Measurements from ENCODE around the gene DENND4A.

Gene DENND4A

DNA sequence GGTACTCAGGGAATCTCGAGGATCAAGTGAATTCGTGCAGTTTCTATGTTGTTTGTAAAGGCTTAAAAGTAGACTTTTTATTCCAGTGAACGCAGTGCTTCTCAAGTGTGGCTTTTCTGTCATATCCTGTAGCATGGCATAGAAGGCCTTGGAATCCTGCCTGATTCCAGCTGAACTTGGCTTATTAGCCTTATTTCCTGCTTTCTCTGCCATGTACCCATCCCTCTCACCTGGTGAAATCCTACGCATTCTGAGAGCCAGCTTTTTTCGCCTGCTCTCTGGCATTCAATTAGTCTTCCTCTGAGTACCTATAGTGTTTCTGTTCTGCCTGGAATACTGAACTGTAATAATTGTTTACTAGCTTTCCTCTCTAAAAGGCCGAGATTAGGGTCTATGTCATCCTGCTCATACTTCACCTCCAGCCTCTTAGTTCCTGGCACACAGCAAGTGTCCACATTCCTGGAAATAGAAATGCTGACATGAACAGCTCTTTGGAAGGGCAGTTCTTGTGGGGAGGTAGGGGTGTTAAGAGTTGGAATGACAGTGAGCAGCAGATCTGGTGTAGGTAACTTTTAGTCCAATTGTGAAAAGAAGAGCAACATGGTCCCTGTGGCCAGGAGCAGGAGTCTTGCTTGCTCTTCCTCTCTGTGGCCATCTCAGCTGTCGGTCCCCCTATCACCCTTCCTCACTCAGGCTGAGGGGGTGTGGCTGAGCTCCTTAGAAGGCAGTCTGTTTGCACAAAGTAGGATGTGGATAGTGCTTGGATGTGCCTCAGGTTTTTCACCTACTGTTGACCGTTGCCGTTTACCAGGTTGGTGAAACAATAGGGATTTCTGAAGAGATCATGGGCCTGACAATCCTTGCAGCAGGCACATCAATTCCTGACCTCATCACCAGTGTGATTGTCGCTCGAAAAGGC is 140.0 kb downstream of the DENND4A start:
- DNase-seq (ENCODE audit: low spot score), result no peak
- TF ChIP-seq, protein P1, sequence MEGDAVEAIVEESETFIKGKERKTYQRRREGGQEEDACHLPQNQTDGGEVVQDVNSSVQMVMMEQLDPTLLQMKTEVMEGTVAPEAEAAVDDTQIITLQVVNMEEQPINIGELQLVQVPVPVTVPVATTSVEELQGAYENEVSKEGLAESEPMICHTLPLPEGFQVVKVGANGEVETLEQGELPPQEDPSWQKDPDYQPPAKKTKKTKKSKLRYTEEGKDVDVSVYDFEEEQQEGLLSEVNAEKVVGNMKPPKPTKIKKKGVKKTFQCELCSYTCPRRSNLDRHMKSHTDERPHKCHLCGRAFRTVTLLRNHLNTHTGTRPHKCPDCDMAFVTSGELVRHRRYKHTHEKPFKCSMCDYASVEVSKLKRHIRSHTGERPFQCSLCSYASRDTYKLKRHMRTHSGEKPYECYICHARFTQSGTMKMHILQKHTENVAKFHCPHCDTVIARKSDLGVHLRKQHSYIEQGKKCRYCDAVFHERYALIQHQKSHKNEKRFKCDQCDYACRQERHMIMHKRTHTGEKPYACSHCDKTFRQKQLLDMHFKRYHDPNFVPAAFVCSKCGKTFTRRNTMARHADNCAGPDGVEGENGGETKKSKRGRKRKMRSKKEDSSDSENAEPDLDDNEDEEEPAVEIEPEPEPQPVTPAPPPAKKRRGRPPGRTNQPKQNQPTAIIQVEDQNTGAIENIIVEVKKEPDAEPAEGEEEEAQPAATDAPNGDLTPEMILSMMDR (IDR thresholded peaks at IDR 0.05; ENCODE audit: extremely low read depth, missing control alignments), result no peak

DNA sequence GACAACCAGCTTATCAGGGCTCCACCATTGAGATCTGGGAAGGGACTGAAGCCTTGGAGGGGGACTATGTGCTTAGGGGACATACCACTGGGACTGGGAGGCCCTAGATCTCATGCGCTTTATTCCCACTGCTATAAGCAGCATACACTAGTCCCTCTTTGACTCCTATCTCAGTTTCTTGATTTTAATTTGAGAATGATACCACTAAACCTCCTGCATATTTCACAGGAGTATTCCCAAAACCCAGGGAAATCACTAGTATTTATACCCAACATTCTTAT is 141.1 kb downstream of the DENND4A start:
- DNase-seq (ENCODE audit: low spot score), result no peak
- TF ChIP-seq, protein P1 (IDR thresholded peaks at IDR 0.05; ENCODE audit: extremely low read depth, missing control alignments), result no peak

DNA sequence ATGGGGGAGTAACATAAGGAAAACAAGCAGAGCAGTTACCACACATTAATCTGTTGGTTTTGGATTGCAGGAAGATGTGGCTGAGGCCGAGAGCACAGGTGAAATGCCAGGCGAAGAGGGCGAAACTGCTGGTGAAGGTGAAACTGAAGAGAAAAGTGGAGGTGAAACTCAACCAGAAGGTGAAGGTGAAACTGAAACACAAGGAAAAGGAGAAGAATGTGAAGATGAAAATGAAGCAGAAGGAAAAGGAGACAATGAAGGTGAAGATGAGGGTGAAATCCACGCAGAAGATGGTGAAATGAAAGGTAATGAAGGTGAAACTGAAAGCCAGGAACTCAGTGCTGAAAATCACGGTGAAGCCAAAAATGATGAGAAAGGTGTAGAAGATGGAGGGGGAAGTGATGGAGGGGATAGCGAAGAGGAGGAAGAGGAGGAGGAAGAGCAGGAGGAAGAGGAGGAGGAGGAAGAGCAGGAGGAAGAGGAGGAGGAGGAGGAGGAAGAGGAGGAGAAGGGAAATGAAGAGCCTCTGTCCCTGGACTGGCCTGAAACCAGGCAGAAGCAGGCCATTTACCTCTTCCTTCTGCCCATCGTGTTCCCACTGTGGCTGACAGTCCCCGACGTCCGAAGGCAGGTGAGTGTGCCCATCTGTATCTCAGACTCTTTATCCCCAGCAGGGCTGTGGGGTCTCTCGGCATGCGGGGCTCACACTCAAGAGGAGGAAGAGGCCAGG is 141.6 kb downstream of the DENND4A start:
- DNase-seq (ENCODE audit: low spot score), result no peak
- TF ChIP-seq, protein P1 (IDR thresholded peaks at IDR 0.05; ENCODE audit: extremely low read depth, missing control alignments), result no peak

DNA sequence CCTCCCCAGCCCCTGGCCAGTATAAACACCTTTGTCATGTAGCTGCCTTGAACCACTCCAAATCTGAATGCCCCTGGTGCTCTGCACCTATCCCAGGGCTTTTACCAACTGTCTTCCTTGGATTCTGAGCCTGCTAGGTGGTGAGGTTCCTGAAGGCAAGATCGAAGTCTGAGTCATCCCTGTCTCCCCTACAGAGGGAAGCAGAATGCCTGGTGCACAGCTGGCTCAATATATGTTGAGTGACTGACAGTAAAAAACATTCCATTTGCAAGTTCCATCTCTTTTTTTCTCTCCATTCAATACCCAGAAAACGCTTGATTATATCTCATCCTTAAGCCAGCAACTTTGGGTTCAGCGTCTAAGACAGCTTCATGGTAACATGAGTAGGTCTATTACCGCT is 145.6 kb downstream of the DENND4A start:
- TF ChIP-seq, protein P1 (IDR thresholded peaks at IDR 0.05; ENCODE audit: extremely low read depth, missing control alignments), result no peak
- no peak for DNase-seq (ENCODE audit: low spot score)

DNA sequence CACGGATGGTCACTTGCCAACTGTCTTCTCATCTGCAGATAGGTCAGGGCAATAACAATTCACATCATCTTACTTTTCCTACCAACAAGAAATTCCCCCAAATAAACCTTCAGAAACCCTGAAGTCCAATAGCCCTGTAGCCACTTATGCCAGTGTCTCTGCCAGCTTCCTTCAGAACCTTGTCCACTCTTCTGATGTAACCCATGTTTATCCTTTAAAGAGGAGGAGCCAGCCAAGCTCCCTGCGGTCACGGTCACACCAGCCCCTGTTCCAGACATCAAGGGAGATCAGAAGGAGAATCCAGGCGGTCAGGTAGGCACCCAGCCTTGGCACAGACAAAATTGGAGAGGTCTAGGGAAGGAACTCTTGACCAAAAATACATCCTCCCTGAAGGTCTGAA is 146.7 kb downstream of the DENND4A start:
- DNase-seq (ENCODE audit: low spot score), result no peak
- TF ChIP-seq, protein P1 (IDR thresholded peaks at IDR 0.05; ENCODE audit: extremely low read depth, missing control alignments), result no peak

DNA sequence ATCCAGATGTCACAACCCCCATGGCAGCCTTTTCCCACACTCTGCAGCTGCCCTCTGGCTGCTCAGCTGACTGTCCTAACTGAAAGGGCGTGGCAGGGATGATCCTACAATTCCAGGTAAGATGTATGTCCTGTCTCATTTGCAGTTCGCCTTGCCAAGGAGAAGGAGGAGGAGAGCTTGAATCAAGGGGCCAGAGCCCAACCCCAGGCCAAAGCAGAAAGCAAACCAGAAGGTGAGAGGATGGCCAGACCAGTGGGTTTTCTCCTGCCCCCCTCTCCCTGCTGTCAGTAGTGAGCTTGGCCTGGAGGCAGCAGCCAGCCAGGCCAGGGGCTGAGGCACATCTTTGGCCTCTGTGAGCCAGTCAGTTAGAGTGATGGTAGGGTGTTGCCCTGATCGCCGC is 147.8 kb downstream of the DENND4A start:
- TF ChIP-seq, protein P1 (IDR thresholded peaks at IDR 0.05; ENCODE audit: extremely low read depth, missing control alignments), result no peak
- no peak for DNase-seq (ENCODE audit: low spot score)

DNA sequence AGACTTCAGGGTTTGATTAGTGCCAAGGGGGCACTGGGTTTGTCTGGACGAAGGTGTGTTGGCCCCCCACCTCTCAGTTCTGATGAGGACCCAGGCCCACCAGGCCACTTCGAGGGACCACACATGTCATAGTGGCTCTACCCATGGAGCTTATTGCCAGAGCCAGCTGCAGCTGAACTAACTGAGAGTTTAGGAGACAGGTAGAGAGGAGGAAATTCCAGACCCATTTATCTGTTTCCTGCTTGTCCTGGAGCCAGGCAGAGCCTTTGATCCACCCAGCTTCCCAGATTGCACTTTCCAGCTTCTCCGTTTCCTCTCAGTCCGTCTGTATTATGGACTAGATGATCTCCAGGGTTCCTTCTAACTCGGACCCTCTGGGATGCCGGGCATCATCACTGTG is 149.5 kb downstream of the DENND4A start:
- TF ChIP-seq, protein P1 (IDR thresholded peaks at IDR 0.05; ENCODE audit: extremely low read depth, missing control alignments), result no peak
- no peak for DNase-seq (ENCODE audit: low spot score)
